GM21529 (cell line): ENCODE data around the gene ITK.
A peak's percentile ranks its signal among the peaks of the same experiment; 100 is the strongest.
"Not testable (repeated sequence)": the region's sequence is repeated elsewhere in the genome, so short reads cannot be mapped to it uniquely, and the experiment has no call there.

Source experiments
- ATAC-seq: cut with Tn5 transposase; IDR thresholded peaks from one replicate; pipeline ENCODE4 v1.9.1; 2021; ENCODE audit not compliant: unreplicated experiment

The ITK gene

GRCh38 chr5:157167214-157167621, 13.4 kb upstream of the ITK start:
- no peak for ATAC-seq

DNA sequence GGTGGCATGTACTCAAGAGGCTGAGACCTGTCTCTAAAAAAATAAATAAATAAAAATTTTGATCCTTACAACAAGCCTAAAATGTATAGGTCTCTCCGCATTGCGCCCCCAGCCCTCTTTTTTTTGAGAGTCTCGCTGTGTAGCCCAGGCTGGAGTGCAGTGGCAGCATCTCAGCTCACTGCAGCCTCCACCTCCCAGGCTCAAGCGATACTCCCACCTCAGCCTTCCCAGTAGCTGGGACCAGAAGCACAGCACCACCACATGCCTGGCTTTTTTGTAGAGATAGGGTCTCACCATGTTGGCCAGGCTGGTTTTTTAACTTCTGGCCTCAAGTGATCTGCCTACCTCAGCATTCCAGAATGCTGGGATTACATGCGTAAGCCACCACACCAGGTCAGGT, 12.4 kb upstream of the ITK start:
- ATAC-seq: no peak

DNA sequence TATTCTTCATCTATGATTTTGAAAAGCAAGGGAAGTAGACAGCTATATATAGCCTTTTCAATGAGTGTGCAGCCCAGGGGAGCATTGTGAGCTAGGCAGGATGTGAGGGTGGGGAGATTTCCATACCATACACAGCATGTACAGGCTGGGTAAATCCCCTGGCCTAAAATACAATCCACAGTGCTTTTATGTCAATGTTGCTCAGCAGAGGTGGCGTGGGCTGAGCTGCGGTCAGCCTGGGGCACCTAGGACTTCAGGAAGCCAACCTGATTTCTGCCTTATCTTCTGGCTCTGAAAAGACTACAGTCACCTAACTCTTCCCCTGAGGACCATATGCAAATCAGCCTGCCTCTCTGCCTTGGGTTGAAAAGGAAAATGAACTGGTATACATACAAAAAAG, 8.2 kb upstream of the ITK start:
- ATAC-seq: peak; percentile 99

- ATAC-seq: no peak
These were observed 5.5 kb upstream of the ITK start for GRCh38 chr5:157175071-157175612.

GRCh38 chr5:157177953-157178352, 2.7 kb upstream of the ITK start:
- no peak for ATAC-seq

GRCh38 chr5:157178966-157179365, 1.7 kb upstream of the ITK start:
- no peak for ATAC-seq

DNA sequence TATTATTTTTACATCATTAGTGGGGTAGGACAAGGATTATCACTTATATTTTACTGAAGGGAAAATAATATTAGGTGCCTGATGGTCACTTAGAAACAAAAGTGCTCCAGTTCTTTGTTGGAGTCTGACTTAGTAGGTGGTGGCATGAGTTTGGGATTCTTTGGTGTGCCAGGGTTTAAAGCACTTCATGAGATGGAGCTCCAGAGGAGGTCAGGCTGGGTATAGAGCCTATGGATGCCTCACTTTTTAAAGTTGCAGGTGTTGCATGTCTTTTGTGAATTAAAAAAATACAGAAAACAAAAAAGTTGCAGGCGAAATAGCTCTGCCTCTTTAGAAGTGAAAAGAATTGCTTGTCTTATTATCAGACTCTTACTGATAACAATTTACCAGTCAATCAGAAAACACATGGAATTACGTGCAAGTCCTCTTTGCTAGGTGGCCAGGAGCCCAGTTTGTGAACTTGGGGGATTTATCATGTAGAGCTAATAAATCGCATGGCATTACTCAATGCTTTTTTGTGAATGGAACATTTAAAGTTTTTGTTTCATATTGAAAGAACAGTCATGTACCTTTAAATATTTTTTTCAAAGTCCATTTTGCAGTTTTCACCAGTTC, 1.6 kb downstream of the ITK start:
- no peak for ATAC-seq

GRCh38 chr5:157184117-157184670, 3.6 kb downstream of the ITK start:
- no peak for ATAC-seq

GRCh38 chr5:157185122-157185521, 4.5 kb downstream of the ITK start:
- ATAC-seq: not testable (repeated sequence)

DNA sequence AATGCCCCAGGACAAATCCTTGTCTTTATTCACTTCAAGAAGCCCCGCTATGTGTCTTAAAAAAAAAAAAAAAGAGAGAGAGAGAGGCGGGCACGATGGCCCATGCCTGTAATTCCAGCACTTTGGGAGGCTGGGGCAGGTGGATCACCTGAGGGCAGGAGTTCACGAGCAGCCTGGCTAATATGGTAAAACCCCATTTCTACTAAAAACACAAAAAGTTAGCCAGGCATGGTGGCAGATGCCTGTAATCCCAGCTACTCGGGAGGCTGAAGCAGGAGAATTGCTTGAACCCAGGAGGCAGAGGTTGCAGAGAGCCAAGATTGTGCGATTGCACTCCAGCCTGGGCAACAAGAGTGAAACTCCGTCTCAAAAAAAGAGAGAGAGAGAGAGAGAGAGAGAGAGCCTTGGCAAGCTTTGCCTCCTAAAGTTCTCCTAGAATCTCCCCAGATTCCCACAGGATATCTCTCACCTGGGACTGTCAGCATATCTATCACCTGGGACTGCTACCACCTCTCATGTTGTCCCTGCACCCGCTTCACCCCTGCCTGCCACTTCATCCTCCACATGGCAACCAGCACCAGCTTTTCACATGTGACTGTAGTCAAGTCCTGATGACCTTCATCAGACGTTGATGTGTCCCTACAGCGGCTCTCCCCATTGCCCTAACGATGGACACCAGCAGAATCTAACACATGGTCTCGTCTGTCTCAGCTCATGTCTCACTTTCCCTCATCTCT, 5.8 kb downstream of the ITK start:
- no peak for ATAC-seq

GRCh38 chr5:157187046-157187754, 6.6 kb downstream of the ITK start:
- ATAC-seq: no peak

DNA sequence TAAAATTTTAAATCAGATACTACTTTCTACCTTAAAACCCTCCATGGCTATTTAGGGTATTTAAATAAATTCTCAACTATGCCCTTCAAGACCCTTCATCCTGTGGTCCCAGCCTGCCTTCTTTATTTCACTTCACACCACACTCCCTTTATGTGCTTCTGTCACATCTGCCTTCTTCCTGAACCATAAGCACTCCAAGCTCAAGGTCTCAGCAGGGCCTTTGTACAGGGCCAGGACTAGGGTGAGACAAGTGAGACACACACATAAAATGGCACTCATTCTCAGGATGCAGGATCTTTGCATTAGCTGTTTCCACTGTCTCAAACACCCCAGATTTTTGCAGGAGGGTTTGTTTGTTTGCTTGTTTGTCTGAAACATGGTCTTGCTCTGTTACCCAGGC, 7.6 kb downstream of the ITK start:
- no peak for ATAC-seq

- peak; percentile 87 for ATAC-seq
These were observed 8.6 kb downstream of the ITK start for GRCh38 chr5:157189223-157189622.

DNA sequence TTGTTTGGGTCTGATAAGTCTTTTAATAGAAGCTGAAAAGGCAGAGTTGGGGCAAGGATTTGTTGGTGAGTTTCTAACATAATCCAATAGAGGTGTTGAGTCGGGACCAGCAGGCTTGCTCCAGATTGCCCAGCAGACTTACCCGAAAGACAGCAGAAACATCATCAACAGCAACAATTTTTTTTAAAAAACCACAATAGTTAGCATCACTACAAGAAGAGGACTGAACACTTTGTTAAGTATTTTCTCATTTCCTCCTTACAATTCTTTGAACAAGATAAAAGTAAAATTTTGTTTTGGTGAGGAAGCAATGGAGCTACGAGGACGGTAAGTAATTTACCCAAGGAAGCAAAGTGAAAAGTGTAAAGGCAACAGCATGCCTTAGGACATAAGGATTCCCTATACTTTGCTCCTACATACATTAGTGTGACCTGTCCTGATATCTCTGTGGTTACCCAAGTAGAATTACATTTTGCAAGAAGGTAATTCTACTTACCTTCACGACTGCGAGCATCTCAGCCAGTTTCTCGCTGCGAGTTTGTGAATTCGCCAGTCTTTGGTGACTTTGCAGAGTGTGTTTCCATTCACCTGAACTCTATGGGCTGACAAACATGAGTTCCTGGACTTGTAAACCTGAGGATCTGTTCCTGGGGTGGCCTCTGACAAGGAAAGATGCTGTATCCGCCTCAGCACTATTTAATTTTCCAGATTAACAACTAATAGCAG, 13.2 kb downstream of the ITK start:
- no peak for ATAC-seq

GRCh38 chr5:157196045-157196444, 15.4 kb downstream of the ITK start:
- peak; percentile 61 for ATAC-seq

DNA sequence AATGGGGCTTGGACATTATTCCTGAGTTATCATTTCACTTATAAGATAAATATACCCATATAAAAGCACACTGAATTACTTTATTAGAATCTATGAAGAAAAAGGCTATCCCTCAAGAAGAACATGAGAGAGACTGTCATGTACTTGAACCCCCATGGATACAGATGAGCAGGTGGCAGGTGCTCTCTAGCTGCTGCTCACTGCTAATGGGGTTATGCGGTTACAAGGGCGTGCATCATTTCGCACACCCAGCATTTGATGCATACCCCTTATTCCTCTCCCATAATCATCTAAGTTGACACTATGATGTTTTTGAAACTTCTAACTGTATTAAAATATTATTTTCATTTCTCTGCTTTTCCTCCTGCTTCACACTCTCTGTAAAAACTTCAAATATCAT, 16.4 kb downstream of the ITK start:
- ATAC-seq: no peak

DNA sequence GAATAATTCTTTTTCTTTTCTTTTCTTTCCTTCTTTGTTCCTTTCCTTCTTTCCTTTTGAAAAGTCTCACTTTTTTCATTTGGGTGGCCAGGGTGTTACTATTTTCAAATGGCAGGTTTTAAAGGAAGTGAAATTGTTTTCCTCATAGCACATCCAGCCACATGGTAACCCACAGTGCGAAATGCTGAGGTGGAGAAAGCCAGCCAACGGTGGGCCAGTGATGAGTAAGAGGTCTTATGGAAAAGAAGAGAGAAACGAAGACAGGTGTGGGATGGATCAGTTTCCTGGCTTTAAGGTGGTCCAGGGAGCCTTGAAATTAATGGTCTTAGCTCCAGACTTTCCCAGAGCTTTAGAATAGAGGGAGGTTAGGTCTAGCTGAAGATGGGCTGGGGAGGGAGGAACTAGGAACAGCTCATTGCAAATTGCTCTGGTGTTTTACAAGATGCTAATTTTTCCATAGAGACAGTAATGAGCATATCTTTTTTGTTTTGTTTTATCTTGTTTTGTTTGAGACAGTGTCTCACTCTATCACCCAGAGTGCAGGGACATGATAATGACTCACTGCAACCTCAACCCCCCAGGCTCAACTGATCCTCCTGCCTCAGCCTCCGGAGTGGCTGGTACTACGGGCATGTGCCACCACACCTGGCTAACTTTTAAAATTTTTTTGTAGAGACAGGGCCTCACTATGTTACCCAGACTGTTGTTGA, 17.8 kb downstream of the ITK start:
- no peak for ATAC-seq

DNA sequence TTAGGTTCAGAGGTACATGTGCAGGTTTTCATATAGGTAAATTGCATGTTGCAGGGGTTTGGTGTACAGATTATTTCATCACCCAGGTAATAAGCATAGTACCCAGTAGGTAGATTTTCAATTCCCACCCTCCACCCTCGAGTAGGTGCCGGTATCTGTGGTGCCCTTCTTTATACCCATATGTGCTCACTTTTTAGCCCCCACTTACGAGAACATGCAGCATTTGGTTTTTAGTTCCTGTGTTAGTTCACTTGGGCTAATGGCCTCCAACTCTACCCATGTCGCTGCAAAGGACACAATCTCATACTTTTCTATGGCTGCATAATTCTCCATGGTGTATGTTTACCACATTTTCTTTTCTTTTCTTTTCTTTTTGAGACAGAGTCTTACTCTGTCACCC, 21.2 kb downstream of the ITK start:
- ATAC-seq: no peak

DNA sequence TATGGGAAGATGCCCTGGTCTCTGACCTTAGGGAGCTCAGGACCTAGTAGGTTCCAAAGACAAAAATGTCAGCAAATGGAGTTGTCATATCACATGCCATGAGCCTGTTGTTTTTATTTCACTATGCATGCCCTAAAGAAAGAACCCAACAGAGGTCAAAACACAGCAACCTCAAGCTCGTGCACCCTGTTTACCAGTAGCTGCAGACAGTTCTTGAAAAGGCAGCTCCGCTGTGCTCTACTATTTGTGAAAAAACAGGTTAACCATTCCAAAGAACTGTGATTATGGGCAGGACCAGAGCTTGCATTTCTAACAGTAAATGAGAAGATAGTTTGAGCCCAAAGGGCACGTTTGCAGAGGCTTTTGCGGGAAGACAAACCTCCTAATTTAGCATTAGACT, 22.8 kb downstream of the ITK start:
- ATAC-seq: no peak

DNA sequence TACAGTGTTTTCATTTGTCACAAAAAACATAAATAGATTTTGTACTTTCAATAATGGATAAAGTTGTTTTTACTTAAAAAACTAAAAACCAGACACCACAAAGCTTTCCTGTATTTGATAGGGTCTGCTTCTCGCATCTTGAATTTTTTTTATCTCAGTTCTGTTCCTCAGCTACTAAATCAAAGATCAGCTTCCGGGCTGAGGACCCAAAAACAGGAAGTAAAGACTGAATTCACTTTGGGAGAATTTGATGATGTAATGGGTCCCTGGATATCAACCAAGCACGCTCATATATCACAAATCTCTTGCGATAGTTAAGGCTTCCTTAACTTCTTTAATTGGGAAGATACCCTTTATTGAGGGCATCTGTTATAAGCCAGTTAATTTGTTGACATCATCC, 24.1 kb downstream of the ITK start:
- no peak for ATAC-seq
